ENCODE measurements around the gene NT5M. TPM values are rescaled to one million over a fixed set of nuclear protein-coding genes. Genes with fewer than 3 reads are reported as not detected.

NT5M gene
- total RNA-seq, 4 donors from 2014 or later: 0.68 to 4.2 (median 1.7) TPM; not detected in 1

DNA sequence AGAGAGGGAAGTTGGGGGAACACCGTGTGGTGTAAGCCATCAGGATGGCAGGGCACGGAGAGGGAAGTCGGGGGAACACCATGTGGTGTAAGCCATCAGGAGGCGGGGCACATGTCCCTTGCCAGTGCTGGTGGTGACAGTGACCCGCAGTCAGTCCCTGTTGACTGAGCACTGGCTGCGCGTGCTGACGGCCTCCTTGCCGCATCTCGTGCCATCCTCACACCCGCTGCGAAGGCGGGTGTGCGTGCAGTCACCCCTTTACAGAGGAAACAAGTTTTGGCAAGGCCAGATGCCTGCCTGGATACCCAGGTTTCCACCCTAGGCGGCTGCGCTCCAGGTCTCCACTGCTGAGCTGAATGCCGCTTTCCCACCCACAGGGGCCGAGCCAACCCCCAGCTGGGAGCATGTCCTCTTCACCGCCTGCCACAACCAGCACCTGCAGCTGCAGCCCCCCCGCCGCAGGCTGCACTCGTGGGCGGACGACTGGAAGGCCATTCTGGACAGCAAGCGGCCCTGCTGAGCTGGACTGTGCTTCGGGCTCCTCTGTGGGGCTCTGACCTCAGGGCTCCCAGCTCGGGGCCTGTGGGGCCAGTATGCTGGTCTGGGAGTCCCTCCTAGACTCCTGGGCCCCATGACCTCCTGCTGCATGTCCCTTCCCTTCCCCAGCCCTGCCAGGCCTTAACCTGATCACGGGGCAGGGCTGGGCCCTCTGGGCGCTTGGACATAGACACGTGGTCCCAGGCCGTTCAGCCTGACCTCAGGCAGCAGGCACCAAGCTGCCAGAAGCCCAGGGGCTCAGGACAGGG is 43.5 kb downstream of the NT5M start:
- Histone ChIP-seq H3K4me1 (no peaks in the 10 kb centered on the region), H3K4me3 (no peak overlapping the region), H3K9me3 (no peaks in the 10 kb centered on the region), H3K27me3 (no peaks in the 10 kb centered on the region), H3K36me3 (no peaks in the 10 kb centered on the region), H3K27ac (no peak overlapping the region)
- TF ChIP-seq POLR2AphosphoS5 (IDR thresholded peaks at IDR 0.05): no peak
- TF ChIP-seq, protein P1, sequence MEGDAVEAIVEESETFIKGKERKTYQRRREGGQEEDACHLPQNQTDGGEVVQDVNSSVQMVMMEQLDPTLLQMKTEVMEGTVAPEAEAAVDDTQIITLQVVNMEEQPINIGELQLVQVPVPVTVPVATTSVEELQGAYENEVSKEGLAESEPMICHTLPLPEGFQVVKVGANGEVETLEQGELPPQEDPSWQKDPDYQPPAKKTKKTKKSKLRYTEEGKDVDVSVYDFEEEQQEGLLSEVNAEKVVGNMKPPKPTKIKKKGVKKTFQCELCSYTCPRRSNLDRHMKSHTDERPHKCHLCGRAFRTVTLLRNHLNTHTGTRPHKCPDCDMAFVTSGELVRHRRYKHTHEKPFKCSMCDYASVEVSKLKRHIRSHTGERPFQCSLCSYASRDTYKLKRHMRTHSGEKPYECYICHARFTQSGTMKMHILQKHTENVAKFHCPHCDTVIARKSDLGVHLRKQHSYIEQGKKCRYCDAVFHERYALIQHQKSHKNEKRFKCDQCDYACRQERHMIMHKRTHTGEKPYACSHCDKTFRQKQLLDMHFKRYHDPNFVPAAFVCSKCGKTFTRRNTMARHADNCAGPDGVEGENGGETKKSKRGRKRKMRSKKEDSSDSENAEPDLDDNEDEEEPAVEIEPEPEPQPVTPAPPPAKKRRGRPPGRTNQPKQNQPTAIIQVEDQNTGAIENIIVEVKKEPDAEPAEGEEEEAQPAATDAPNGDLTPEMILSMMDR (IDR thresholded peaks at IDR 0.05): no peak
- in situ Hi-C loops (cut with MboI; ENCODE audit: low pct_ligation_motif_present in 1 of 4, low pct_unique_long_range_greater_than_20kb in 1 of 4, low sequenced_read_pairs in 3 of 4) (no loop called here), intact Hi-C loops (cut with DNase I; ENCODE audit: low total_unique reads) (no loop called here)
- 89% methylated on average over 28 of the region's 31 CpGs; no CpG with 5 or more reads in 1 of the 2 donors for WGBS, 2 donors (ENCODE audit: low coverage in 1 of 2)
- no peak for DNase-seq

DNA sequence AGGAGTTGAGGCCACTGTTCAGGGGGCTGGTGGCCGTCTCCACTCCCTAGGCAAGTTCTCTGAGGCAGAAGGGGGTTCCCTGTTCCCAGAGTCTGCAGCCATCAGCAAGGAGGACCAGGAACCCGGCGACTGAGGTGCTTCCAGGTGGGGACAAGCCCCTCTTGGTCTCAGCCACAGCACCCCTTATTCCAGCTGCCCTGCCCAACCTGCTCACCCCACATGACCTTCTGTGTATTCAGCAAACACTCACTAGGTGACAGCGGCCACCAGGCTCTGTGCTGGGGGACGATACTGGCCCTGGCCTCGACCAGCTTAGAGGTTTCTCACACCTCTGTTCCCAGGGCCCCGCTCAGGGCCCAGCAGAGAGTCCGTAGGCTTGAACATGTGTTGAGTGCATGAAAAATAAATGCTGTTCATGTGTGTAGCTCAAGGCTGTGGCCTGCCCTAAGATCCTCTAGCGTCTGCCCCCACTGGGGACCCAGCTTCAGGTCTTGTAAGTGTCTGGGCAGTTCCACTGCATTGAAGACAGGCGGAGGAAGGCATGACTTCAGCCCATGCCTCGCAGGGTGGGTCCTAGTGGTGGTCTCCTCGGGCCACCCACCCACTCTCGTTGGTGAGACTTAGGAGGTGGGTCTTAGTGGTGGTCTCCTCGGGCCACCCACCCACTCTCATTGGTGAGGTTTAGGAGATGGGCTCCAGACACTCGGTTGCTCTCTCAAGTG is 44.2 kb downstream of the NT5M start:
- 78 to 89% methylated on average over 4 to 15 of the region's 15 CpGs for WGBS, 2 donors (ENCODE audit: low coverage in 1 of 2)
- TF ChIP-seq, protein P1 (IDR thresholded peaks at IDR 0.05): no peak
- TF ChIP-seq EP300 (IDR thresholded peaks at IDR 0.05; ENCODE audit: low read depth) (no peak), POLR2A (IDR thresholded peaks at IDR 0.05) (no peak), POLR2AphosphoS5 (IDR thresholded peaks at IDR 0.05) (no peak)
- intact Hi-C loops (cut with DNase I; ENCODE audit: low total_unique reads) (no loop called here), in situ Hi-C loops (cut with MboI; ENCODE audit: low pct_ligation_motif_present in 1 of 4, low pct_unique_long_range_greater_than_20kb in 1 of 4, low sequenced_read_pairs in 3 of 4) (no loop called here)
- no peak for DNase-seq
- Histone ChIP-seq H3K36me3 (no peaks in the 10 kb centered on the region), H3K27ac (no peak overlapping the region), H3K4me1 (no peaks in the 10 kb centered on the region), H3K4me3 (no peak overlapping the region), H3K27me3 (no peaks in the 10 kb centered on the region), H3K9me3 (no peaks in the 10 kb centered on the region)

DNA sequence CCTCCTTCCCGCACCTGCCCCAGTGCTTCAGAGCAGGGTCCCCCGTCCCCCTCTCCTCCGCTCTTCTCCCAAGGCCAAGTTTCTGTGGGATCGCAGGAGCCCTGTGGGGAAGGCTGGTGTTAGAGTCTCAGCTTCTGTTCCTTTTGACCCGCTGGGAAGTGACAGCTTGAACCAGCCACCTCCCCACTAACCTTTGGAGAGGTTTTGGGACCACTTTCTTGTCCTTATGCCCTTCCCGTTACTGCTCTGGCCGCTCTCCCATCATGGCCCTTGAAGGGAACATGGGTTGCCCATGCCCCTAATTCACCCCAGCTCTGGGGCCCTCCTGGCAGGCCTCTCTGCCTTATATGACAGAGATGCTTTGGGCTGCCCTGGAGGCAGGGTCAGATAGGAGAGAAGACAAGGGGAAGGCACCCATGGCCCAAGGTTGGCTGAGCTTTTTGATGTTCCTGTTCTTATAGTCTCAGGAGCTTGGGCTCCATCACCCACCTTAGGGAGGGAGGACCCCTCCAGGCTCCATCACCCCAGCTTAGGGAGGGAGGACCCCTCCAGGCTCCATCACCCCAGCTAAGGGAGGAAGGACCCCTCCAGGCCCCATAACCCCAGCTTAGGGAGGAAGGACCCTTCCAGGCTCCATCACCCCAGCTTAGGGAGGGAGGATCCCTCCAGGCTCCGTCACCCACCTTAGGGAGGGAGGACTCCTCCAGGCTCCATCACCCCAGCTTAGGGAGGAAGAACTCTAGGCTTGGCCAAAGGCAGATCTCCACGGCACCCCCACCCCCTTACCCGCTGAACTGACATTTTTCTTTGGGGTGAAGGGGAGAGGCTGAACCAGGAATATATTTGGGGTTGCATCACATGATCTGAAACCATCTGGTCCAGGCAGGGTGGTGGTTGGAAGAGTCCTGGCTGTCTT is 45.0 kb downstream of the NT5M start:
- no peak for DNase-seq

More for the DNA sequence above, 45.0 kb downstream of the NT5M start:
- no peaks in the 10 kb centered on the region for H3K27me3 ChIP-seq
- no peak for TF ChIP-seq POLR2AphosphoS5 (IDR thresholded peaks at IDR 0.05)
- TF ChIP-seq, protein P1 (IDR thresholded peaks at IDR 0.05): no peak
- no peak for TF ChIP-seq POLR2A (IDR thresholded peaks at IDR 0.05)
- no peak for TF ChIP-seq EP300 (IDR thresholded peaks at IDR 0.05; ENCODE audit: low read depth)
- in situ Hi-C loops (cut with MboI; ENCODE audit: low pct_ligation_motif_present in 1 of 4, low pct_unique_long_range_greater_than_20kb in 1 of 4, low sequenced_read_pairs in 3 of 4) (no loop called here), intact Hi-C loops (cut with DNase I; ENCODE audit: low total_unique reads) (no loop called here)
- no peak overlapping the region for H3K4me3 ChIP-seq
- no peak overlapping the region for H3K27ac ChIP-seq
- no peaks in the 10 kb centered on the region for H3K4me1 ChIP-seq
- 92 to 93% methylated on average over 5 to 10 of the region's 10 CpGs for WGBS, 2 donors (ENCODE audit: low coverage in 1 of 2)
- no peaks in the 10 kb centered on the region for H3K9me3 ChIP-seq
- H3K36me3 ChIP-seq: no peaks in the 10 kb centered on the region

Measured in transverse colon (tissue), 4 donors.